ENCODE results near the gene UNC13A. TPM values are rescaled to one million over a fixed set of nuclear protein-coding genes. Genes with fewer than 3 reads are reported as not detected.
"Not testable (repeated sequence)": the region's sequence is repeated elsewhere in the genome, so short reads cannot be mapped to it uniquely, and the experiment has no call there.

Gene UNC13A
- total RNA-seq, 2 donors from 2014 or later = 0.24 to 0.28 TPM

- ATAC-seq; intact Hi-C loops (cut with DNase I, micrococcal nuclease); DNase-seq: not testable (repeated sequence)
Observed at GRCh38 chr19:17585395-17585794, 102.8 kb downstream of the UNC13A start.

- ATAC-seq (no peak), DNase-seq (no peak)
- intact Hi-C loops (cut with DNase I, micrococcal nuclease) = no loop called here
Observed at GRCh38 chr19:17584132-17584531, 104.0 kb downstream of the UNC13A start.

- intact Hi-C loops (cut with DNase I, micrococcal nuclease) = no loop called here
- no peak for DNase-seq
- ATAC-seq = no peak
Observed at GRCh38 chr19:17582613-17583012, 105.5 kb downstream of the UNC13A start.

GRCh38 chr19:17581211-17581874, 106.8 kb downstream of the UNC13A start:
- intact Hi-C loops (cut with DNase I, micrococcal nuclease) = no loop called here
- ATAC-seq = no peak
- no peak for DNase-seq

- intact Hi-C loops (cut with DNase I, micrococcal nuclease) = no loop called here
- no peak for ATAC-seq
- no peak for DNase-seq
Observed at GRCh38 chr19:17580470-17581144, 107.5 kb downstream of the UNC13A start.

GRCh38 chr19:17579661-17580244, 108.4 kb downstream of the UNC13A start:
- DNase-seq (peak; percentile 84 to 89), ATAC-seq (peak; percentile 86)
- intact Hi-C loops (cut with DNase I, micrococcal nuclease) = no loop called here

- ATAC-seq (no peak), DNase-seq (no peak)
- intact Hi-C loops (cut with DNase I, micrococcal nuclease) = no loop called here
Observed at GRCh38 chr19:17577457-17578097, 110.6 kb downstream of the UNC13A start.

- peak; percentile 80 to 91 for DNase-seq
- peak; percentile 85 for ATAC-seq
- intact Hi-C loops (cut with DNase I, micrococcal nuclease) = no loop called here
Observed at GRCh38 chr19:17576758-17577456, 111.2 kb downstream of the UNC13A start.

GRCh38 chr19:17575871-17576757, 112.0 kb downstream of the UNC13A start:
- peak; percentile 10 for ATAC-seq
- peak in 1 of 2 donors; percentile 54 for DNase-seq
- intact Hi-C loops (cut with DNase I, micrococcal nuclease) = no loop called here

GRCh38 chr19:17572638-17573037, 115.5 kb downstream of the UNC13A start:
- intact Hi-C loops (cut with DNase I, micrococcal nuclease) = no loop called here
- ATAC-seq = no peak

GRCh38 chr19:17570791-17571190, 117.4 kb downstream of the UNC13A start:
- ATAC-seq = no peak
- no peak for DNase-seq
- intact Hi-C loops (cut with DNase I, micrococcal nuclease) = no loop called here

More at GRCh38 chr19:17572638-17573037, 115.5 kb downstream of the UNC13A start:
- no peak for DNase-seq

- intact Hi-C loops (cut with DNase I, micrococcal nuclease); DNase-seq; ATAC-seq: not testable (repeated sequence)
Observed at GRCh38 chr19:17570291-17570690, 117.9 kb downstream of the UNC13A start.

GRCh38 chr19:17567940-17568339, 120.2 kb downstream of the UNC13A start:
- ATAC-seq (no peak), DNase-seq (no peak)
- intact Hi-C loops (cut with DNase I, micrococcal nuclease) = no loop called here

- DNase-seq = no peak
- intact Hi-C loops (cut with DNase I, micrococcal nuclease) = no loop called here
- no peak for ATAC-seq
Observed at GRCh38 chr19:17565611-17566010, 122.5 kb downstream of the UNC13A start.

GRCh38 chr19:17564781-17565180, 123.4 kb downstream of the UNC13A start:
- no peak for DNase-seq
- ATAC-seq = no peak
- intact Hi-C loops (cut with DNase I, micrococcal nuclease) = no loop called here

GRCh38 chr19:17562561-17562960, 125.6 kb downstream of the UNC13A start:
- ATAC-seq (no peak), DNase-seq (no peak)
- intact Hi-C loops (cut with DNase I, micrococcal nuclease) = no loop called here

GRCh38 chr19:17562097-17562496, 126.1 kb downstream of the UNC13A start:
- DNase-seq (no peak), ATAC-seq (no peak)
- intact Hi-C loops (cut with DNase I, micrococcal nuclease) = no loop called here

- intact Hi-C loops (cut with DNase I, micrococcal nuclease) = no loop called here
- no peak for ATAC-seq
- no peak for DNase-seq
Observed at GRCh38 chr19:17560205-17560595, 128.0 kb downstream of the UNC13A start.

Data from left colon (tissue), 2 donors.